ENCODE measurements around the gene MOAP1.
A peak's percentile ranks its signal among the peaks of the same experiment; 100 is the strongest.
"Not testable (repeated sequence)": the region's sequence is repeated elsewhere in the genome, so short reads cannot be mapped to it uniquely, and the experiment has no call there.

Gene MOAP1

DNA sequence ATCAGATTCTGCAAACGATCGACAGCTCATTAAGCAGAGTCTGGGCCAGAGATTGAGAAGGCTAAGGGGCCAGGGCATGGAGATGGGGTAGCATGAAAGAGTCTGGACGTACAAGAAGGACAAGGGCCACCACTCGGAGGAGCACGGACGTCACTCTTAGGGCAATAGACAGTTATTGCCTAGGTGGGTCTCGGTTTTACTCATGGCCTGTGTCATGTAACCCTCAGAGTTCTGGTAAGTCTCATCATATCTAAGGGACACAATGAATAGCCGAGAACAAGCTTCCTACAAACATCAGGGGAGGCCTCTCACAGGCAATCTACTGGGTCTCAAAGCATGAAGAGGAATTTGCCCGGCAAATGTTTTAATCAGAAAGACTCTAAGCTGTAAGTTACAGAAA, 38.6 kb downstream of the MOAP1 start:
- no peak for DNase-seq (ENCODE audit: low read depth)

DNA sequence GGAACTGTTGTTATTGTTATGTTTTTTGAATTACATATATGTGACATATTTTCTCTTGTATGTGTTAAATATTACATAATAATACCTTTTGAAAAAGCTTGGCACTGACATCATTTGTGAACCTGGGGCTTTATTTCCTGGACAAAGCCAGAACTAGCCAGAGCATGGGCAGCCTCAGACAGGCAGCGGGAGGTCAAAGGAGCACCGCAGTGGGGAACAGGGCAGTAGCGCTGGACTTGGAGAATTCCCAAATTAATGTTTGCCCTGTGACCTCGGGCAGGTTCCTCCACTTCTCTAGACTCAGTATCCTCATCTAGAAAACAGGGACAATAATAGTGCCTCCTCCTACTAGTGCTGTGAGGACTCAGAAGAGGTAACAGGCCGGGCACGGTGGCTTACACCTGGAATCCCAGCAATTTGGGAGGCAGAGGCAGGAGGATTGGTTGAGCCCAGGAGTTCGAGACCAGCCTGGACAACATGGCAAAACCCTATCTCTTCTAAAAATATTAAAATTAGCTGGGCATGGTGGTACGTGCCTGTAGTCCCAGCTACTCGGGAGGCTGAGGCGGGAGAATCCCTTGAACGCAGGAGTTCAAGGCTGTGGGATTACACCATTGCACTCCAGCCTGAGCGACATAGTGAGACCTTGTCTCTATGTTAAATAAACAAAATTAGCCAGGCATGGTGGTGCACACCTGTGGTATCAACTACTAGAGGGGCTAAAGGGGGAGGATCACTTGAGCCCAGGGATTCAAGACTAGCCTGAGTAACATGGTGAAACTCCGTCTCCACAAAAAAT, 41.6 kb downstream of the MOAP1 start:
- no peak for DNase-seq (ENCODE audit: low read depth)

DNA sequence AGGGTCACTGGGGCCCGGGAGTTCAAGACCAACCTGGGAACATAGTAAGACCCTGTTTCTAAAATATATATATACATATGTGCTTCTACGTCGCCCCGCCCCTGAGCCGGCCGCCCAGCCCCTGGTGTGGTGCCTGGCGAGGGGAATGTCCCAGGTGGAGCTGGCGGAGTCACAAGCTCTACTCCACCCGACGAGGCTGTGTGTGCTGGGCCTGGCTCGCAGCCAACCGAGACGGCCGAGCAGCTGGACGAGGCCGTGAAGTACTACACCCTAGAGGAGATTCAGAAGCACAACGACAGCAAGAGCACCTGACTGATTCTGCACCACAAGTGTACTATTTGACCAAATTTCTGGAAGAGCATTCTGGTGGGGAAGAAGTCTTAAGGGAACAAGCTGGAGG, 46.8 kb downstream of the MOAP1 start:
- no peak for DNase-seq (ENCODE audit: low read depth)

DNA sequence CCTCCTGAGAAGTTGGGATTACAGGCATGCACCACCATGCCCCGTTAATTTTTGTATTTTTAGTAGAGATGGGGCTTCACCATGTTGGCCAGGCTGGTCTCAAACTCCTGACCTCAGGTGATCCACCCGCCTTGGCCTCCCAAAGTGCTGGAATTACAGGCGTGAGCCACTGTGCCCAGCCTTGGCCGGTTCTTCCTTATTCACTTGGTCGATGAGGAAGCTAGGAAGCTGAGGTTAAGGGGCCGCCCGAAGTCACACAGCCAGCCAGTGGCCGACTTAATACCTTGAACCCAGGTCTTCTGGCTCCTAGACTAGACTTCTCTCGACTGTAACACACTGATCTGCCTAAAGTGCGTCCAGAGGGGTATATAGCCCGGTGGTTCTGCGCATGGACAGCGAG, 48.2 kb downstream of the MOAP1 start:
- DNase-seq (ENCODE audit: low read depth) = not testable (repeated sequence)

DNA sequence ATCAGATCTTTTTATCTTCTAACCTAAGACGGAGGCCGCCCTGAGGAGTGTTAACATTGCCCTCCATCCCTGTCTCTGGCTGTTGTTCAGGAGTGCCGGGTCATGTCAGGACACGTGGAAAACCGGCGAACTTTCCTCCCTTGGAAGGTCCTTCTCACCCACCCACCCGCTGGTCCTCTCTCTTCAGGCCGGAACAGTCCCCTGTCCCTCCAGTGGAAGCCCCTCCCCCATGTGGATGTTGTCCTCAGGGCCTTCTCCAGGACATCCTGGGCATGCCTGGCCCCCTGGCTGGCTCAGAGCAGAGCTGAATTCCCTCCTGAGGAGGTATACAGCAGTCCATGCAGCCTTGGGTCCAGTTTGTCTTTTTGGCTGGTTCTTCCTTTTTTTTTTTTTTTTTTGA, 48.7 kb downstream of the MOAP1 start:
- DNase-seq (ENCODE audit: low read depth) = no peak

DNA sequence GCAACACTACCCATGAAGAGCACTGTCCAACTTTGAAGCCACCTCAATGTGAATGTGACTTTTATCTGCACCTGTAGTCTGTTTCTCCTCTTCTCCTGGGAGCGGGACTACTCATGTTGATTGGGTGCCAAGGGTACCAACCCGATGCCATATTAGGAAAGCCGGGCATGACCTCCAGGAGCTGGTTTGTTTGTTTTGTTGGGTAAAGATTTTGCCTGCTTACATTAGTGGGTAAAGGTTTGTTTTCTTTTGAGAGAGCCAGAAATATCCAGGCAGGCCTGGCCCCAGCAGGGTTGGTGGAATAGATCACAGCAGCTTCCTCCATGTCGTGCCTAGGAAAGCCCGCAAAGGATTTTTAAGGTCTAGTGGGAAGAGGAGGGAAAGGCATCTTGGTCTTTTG, 49.3 kb downstream of the MOAP1 start:
- no peak for DNase-seq (ENCODE audit: low read depth)

DNA sequence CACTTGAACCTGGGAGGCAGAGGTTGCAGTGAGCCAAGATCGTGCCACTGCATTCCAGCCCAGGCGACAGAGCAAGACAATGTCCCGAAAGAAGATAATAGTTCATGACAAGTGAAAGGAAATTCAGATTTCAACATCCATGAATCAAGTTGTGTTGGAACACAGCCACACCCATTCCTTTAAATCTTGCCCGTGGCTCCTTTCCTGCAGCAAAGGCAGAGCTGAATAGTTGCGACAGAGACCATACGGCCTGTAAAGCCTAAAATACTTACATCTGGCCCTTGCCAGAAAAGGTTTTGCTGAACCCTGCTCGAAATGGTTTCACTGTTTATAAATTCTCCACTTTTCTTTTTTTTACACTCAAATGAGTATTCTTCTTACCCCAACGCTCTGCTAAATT, 51.2 kb downstream of the MOAP1 start:
- peak; percentile 52 for DNase-seq (ENCODE audit: low read depth)

DNA sequence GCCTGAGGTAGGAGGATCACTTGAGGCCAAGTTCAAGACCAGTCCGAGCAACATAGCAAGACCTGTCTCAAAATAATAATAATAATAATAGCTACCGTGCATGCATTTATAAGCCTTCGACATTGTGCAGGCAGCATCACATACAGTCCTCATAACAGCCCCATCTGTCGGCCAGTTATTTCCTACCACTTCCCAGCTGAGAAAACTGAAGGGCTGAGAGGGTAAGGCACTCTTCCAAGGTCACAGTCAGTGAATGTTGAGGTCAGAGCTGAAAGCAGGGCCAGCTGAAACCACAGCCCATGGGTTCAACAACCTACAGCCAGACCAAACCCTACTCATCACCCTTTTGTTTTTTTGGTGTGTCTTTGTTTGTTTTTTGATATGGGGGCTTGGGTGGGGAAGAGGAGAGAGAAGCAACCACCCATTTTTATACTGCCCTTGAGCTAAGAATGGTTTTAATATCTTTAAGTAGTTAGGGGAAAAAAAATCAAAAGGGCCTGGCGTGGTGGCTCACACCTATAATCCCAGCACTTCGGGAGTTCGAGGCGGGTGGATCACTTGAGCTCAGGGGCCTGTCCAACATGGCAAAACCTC, 52.1 kb downstream of the MOAP1 start:
- no peak for DNase-seq (ENCODE audit: low read depth)

Data from GM04503 (cell line).